ENCODE measurements around the gene ENTPD8. TPM values are rescaled to one million over a fixed set of nuclear protein-coding genes. Genes with fewer than 3 reads are reported as not detected.
A peak's percentile ranks its signal among the peaks of the same experiment; 100 is the strongest.

The ENTPD8 gene
- total and polyA plus RNA-seq, 4 experiments from 2014 or later: not detected

GRCh38 chr9:137449081-137449844, 8.1 kb upstream of the ENTPD8 start:
- Histone ChIP-seq H3K4me1 (ENCODE audit: insufficient read depth, low read length) (peaks cover 55% of the 10 kb centered on the region), H3K36me3 (ENCODE audit: insufficient read depth, low read length) (no peaks in the 10 kb centered on the region), H3K4me3 (ENCODE audit: low read length in 2 of 2) (no peak overlapping the region), H3K9me3 (ENCODE audit: control insufficient read depth in 1 of 2, low read length in 2 of 2) (no peaks in the 10 kb centered on the region), H3K27ac (ENCODE audit: low read depth, low read length) (no peak overlapping the region), H3K27me3 (ENCODE audit: insufficient read depth, low read length) (no peaks in the 10 kb centered on the region)
- Mint-ChIP-seq H3K27ac (peak overlapping the region in 3 of 7 donors; percentile 22 to 91 (median 70)), H3K9me3 (peaks cover 0 to 6% (median 0%) of the 10 kb centered on the region in 8 donors), H3K4me1 (peaks cover 12 to 55% (median 28%) of the 10 kb centered on the region in 4 donors), H3K4me3 (peak overlapping the region in 1 of 8 donors; percentile 61), H3K36me3 (no peaks in the 10 kb centered on the region), H3K27me3 (no peaks in the 10 kb centered on the region)
- DNase-seq: peak in 1 of 5 donors; percentile 32
- CTCF ChIA-PET (ENCODE audit: partially characterized antibody): no interaction called here
- intact Hi-C loops (cut with micrococcal nuclease): no loop called here
- POLR2A ChIA-PET (ENCODE audit: partially characterized antibody): interaction anchor here (1.2 to 1.4 kb wide), 2 partner anchors 10 to 26 kb away, joined by 5 to 6 read pairs; partner anchors contain the start of genes EXD3, NOXA1 and NSMF

DNA sequence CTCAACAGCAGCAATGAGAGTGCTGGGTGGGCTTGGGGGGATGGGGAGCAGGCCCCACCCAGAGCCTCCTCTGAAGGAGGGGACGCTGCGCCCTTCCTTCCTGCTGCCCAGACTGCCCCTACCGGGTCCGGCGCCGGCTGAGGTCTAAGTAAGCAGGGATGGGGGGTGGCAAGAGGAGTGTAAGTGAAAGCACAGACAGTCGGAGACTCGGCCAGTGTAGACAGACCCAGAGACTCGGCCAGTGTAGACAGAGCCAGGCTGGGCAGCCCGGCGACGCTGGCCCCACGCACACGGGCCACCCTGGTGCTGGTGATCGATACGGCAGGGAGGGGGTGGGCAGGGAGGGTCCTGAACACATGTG, 7.4 kb upstream of the ENTPD8 start:
- H3K4me1 ChIP-seq (ENCODE audit: insufficient read depth, low read length): peaks cover 51% of the 10 kb centered on the region
- Mint-ChIP-seq H3K9me3 (peaks cover 0 to 6% (median 0%) of the 10 kb centered on the region in 8 donors), H3K27me3 (peaks cover 0 to under 1% of the 10 kb centered on the region in 2 donors), H3K4me3 (no peak overlapping the region), H3K36me3 (no peaks in the 10 kb centered on the region), H3K4me1 (peaks cover 12 to 53% (median 27%) of the 10 kb centered on the region in 4 donors), H3K27ac (peak overlapping the region in 2 of 7 donors; percentile 69 to 91)
- no peaks in the 10 kb centered on the region for H3K27me3 ChIP-seq (ENCODE audit: insufficient read depth, low read length)
- H3K27ac ChIP-seq (ENCODE audit: low read depth, low read length): no peak overlapping the region
- ChIA-PET POLR2A (ENCODE audit: partially characterized antibody) (interaction anchor here (1.1 kb wide), 1 partner anchor 26 kb away, joined by 3 read pairs; the partner anchor contains the start of genes EXD3 and NOXA1), CTCF (ENCODE audit: partially characterized antibody) (no interaction called here)
- no peak for DNase-seq
- intact Hi-C loops (cut with micrococcal nuclease): no loop called here
- H3K9me3 ChIP-seq (ENCODE audit: control insufficient read depth in 1 of 2, low read length in 2 of 2): no peaks in the 10 kb centered on the region
- H3K36me3 ChIP-seq (ENCODE audit: insufficient read depth, low read length): no peaks in the 10 kb centered on the region
- H3K4me3 ChIP-seq (ENCODE audit: low read length in 2 of 2): no peak overlapping the region

DNA sequence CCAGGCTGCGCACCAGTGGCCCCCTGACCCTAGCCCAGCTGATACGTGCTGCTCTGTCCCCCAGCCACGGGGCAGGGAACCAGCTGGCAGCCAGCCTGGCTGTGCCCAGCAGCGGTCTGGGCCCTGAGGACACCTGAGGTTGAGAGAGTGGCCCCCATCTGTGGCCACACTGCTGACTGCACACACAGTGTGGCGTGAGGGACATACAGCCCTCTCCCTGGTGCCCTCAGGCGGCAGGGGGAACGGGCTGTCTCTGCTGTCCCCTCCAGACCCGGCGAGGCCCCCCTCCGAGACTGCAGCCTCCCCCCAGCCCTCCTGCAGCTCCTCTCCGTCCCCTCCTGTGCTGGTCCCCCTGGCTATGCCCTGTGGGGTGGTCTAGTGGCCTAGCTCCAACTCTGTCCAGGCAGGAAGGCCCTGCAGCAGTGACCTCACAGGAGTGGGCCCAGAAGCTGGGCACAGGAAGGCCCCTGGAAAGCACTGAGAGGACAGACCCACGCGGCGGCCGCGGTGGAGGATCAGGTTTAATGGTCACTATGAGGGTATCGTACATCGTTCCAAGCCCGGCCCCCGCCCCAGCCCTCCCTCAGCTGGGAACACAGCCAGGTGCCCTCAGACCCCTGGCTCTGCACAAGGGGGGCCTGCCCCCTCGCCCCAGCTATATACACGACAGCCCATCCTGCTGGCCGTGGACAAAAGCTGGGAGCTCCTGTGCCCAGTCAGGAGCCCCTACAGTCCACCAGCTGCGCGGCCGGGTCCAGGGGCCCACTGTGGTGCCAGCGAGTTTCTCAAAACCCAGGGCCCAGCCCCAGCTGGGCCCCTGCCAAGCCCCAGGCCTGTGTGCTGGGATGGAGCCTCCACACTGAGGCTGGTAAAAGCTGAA, 6.8 kb upstream of the ENTPD8 start:
- H3K27ac ChIP-seq (ENCODE audit: low read depth, low read length): no peak overlapping the region
- ChIA-PET POLR2A (ENCODE audit: partially characterized antibody) (interaction anchor here (1.1 kb wide), 1 partner anchor 25 kb away, joined by 3 read pairs; the partner anchor contains the start of genes EXD3 and NOXA1), CTCF (ENCODE audit: partially characterized antibody) (no interaction called here)
- H3K27me3 Mint-ChIP-seq: peaks cover 0 to 2% of the 10 kb centered on the region in 2 donors
- intact Hi-C loops (cut with micrococcal nuclease): no loop called here
- H3K9me3 Mint-ChIP-seq: peaks cover 0 to 6% (median 0%) of the 10 kb centered on the region in 8 donors
- DNase-seq: no peak
- no peaks in the 10 kb centered on the region for H3K27me3 ChIP-seq (ENCODE audit: insufficient read depth, low read length)
- H3K4me3 ChIP-seq (ENCODE audit: low read length in 2 of 2): no peak overlapping the region
- H3K4me1 Mint-ChIP-seq: peaks cover 12 to 49% (median 26%) of the 10 kb centered on the region in 4 donors
- H3K4me1 ChIP-seq (ENCODE audit: insufficient read depth, low read length): peaks cover 45% of the 10 kb centered on the region
- no peaks in the 10 kb centered on the region for H3K36me3 ChIP-seq (ENCODE audit: insufficient read depth, low read length)
- H3K9me3 ChIP-seq (ENCODE audit: control insufficient read depth in 1 of 2, low read length in 2 of 2): no peaks in the 10 kb centered on the region
- H3K27ac Mint-ChIP-seq: peak overlapping the region in 1 of 7 donors; percentile 91
- no peaks in the 10 kb centered on the region for H3K36me3 Mint-ChIP-seq
- H3K4me3 Mint-ChIP-seq: no peak overlapping the region

DNA sequence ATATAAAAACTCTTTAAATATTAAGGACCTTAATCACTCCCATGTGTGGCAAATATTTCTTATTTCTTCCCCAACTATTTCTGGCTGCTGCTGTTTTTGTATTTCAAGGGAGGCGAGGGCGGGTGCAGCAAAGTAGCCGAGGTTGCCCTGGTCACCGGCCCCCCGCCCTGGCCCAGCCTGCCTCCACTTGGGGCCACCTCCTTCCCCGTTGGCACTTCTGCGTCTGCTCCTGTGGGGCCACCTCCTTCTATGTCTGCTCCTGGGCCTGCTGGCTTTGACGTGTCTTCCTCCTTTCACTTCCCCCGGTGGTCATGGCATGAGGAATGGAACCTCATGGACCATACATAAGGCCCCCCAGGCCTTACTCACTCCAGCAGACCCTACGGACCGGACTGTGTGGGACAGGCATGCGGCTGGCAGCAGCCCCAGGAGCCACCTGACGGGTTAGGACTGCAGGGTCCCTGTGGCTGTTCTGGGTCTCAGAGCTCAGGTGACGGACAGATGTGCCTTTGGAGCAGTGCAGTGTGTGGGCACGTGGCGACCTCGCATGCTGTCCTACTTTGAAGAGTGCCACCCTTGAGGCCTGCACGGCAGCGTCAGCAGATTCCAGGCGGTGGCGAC, 5.8 kb upstream of the ENTPD8 start:
- H3K27me3 Mint-ChIP-seq: peaks cover under 1 to 2% of the 10 kb centered on the region in 2 donors
- H3K4me3 Mint-ChIP-seq: no peak overlapping the region
- ChIA-PET CTCF (ENCODE audit: partially characterized antibody) (interaction anchor here (1.7 kb wide), 1 partner anchor 10 kb away, joined by 4 read pairs; no protein-coding TSS in a partner anchor), POLR2A (ENCODE audit: partially characterized antibody) (no interaction called here)
- no peak overlapping the region for H3K27ac ChIP-seq (ENCODE audit: low read depth, low read length)
- peak overlapping the region in 5 of 7 donors; percentile 19 to 78 (median 42) for H3K27ac Mint-ChIP-seq
- H3K36me3 Mint-ChIP-seq: no peaks in the 10 kb centered on the region
- H3K36me3 ChIP-seq (ENCODE audit: insufficient read depth, low read length): no peaks in the 10 kb centered on the region
- no peaks in the 10 kb centered on the region for H3K9me3 ChIP-seq (ENCODE audit: control insufficient read depth in 1 of 2, low read length in 2 of 2)
- peak in 1 of 5 donors; percentile 29 for DNase-seq
- H3K4me3 ChIP-seq (ENCODE audit: low read length in 2 of 2): no peak overlapping the region
- peaks cover 10 to 40% (median 23%) of the 10 kb centered on the region in 4 donors for H3K4me1 Mint-ChIP-seq
- peaks cover 0 to 6% (median under 1%) of the 10 kb centered on the region in 8 donors for H3K9me3 Mint-ChIP-seq
- intact Hi-C loops (cut with micrococcal nuclease): no loop called here
- peaks cover 35% of the 10 kb centered on the region for H3K4me1 ChIP-seq (ENCODE audit: insufficient read depth, low read length)
- H3K27me3 ChIP-seq (ENCODE audit: insufficient read depth, low read length): no peaks in the 10 kb centered on the region

GRCh38 chr9:137445930-137446431, 4.8 kb upstream of the ENTPD8 start:
- Histone ChIP-seq H3K4me1 (ENCODE audit: insufficient read depth, low read length) (peaks cover 28% of the 10 kb centered on the region), H3K4me3 (ENCODE audit: low read length in 2 of 2) (no peak overlapping the region), H3K27me3 (ENCODE audit: insufficient read depth, low read length) (no peaks in the 10 kb centered on the region), H3K27ac (ENCODE audit: low read depth, low read length) (no peak overlapping the region), H3K36me3 (ENCODE audit: insufficient read depth, low read length) (no peaks in the 10 kb centered on the region), H3K9me3 (ENCODE audit: control insufficient read depth in 1 of 2, low read length in 2 of 2) (no peaks in the 10 kb centered on the region)
- peaks cover 11 to 35% (median 23%) of the 10 kb centered on the region in 4 donors for H3K4me1 Mint-ChIP-seq
- DNase-seq: peak in 1 of 5 donors; percentile 33
- H3K27ac Mint-ChIP-seq: no peak overlapping the region
- peaks cover 2 to 4% of the 10 kb centered on the region in 2 donors for H3K27me3 Mint-ChIP-seq
- H3K9me3 Mint-ChIP-seq: peaks cover 0 to 8% (median under 1%) of the 10 kb centered on the region in 8 donors
- ChIA-PET POLR2A (ENCODE audit: partially characterized antibody) (interaction anchor here (0.6 to 0.8 kb wide), 3 partner anchors 10 to 106 kb away, joined by 3 read pairs; partner anchors contain the start of genes MRPL41 and NSMF), CTCF (ENCODE audit: partially characterized antibody) (interaction anchor here (1.3 to 1.7 kb wide), 4 partner anchors 8 to 149 kb away, joined by 3 to 4 read pairs (median 4); partner anchors contain the start of gene NRARP)
- intact Hi-C loops (cut with micrococcal nuclease): loop anchor here (1.0 kb wide), 2 partner anchors 23 to 144 kb away; partner anchors contain the start of genes EXD3, NOXA1 and NRARP
- H3K36me3 Mint-ChIP-seq: no peaks in the 10 kb centered on the region
- H3K4me3 Mint-ChIP-seq: no peak overlapping the region

DNA sequence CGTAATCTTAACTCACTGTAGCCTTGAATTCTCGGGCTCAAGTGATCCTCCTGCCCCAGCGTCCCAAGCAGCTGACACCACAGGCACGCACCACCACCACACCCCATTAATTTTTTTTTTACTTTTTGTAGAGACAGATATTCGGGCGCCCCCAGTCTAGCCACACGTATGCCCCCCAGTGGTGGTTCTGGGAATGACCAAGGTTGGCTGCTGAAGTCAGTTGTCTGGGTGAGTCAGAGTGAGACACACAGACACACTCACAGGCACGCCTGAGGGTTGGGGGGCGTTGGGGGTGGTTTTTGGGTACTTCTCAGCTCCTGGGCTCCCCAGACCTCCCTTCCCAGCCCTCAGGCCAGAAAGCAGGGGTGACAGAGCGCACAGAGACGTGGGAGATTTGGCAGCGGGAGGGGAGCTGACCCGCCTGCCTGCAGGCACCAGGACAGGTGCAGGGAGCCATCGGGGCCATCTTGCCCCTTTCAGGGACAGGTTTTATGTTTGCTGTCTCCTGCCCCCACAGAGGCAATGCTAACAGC, 4.2 kb upstream of the ENTPD8 start:
- POLR2A ChIA-PET (ENCODE audit: partially characterized antibody): interaction anchor here (0.7 to 0.8 kb wide), 4 partner anchors 14 to 107 kb away, joined by 3 to 4 read pairs (median 3); partner anchors contain the start of genes MRPL41 and NSMF
- Mint-ChIP-seq H3K4me3 (peak overlapping the region in 2 of 8 donors; percentile 56 to 57), H3K27ac (peak overlapping the region in 4 of 7 donors; percentile 16 to 79 (median 76))

More for the DNA sequence above, 4.2 kb upstream of the ENTPD8 start:
- CTCF ChIA-PET (ENCODE audit: partially characterized antibody): interaction anchor here (0.6 to 1.9 kb wide), 7 partner anchors 8 to 744 kb away, joined by 3 to 4 read pairs (median 3); partner anchors contain the start of genes NRARP and NSMF
- no peaks in the 10 kb centered on the region for H3K27me3 ChIP-seq (ENCODE audit: insufficient read depth, low read length)
- no peak overlapping the region for H3K27ac ChIP-seq (ENCODE audit: low read depth, low read length)
- DNase-seq: peak; percentile 74 to 87 (median 80)
- no peak overlapping the region for H3K4me3 ChIP-seq (ENCODE audit: low read length in 2 of 2)
- Mint-ChIP-seq H3K27me3 (peaks cover 2 to 4% of the 10 kb centered on the region in 2 donors), H3K4me1 (peaks cover 11 to 30% (median 20%) of the 10 kb centered on the region in 4 donors), H3K9me3 (peaks cover 0 to 6% (median under 1%) of the 10 kb centered on the region in 8 donors), H3K36me3 (no peaks in the 10 kb centered on the region)
- H3K4me1 ChIP-seq (ENCODE audit: insufficient read depth, low read length): peaks cover 22% of the 10 kb centered on the region
- no peaks in the 10 kb centered on the region for H3K9me3 ChIP-seq (ENCODE audit: control insufficient read depth in 1 of 2, low read length in 2 of 2)
- intact Hi-C loops (cut with micrococcal nuclease): loop anchor here (1.0 kb wide), 2 partner anchors 22 to 143 kb away; partner anchors contain the start of genes EXD3, NOXA1 and NRARP
- H3K36me3 ChIP-seq (ENCODE audit: insufficient read depth, low read length): no peaks in the 10 kb centered on the region

All from CD4-positive, alpha-beta memory T cell (primary cell).